Fibroblast of lung (primary cell): Measurements from ENCODE around the gene EXOC3. TPM values are rescaled to one million over a fixed set of nuclear protein-coding genes. Genes with fewer than 3 reads are reported as not detected.
"Not testable (repeated sequence)": the region's sequence is repeated elsewhere in the genome, so short reads cannot be mapped to it uniquely, and the experiment has no call there.

Experiments used
- DNase-seq, 2 donors: peaks; one replicate each; pipeline versions ENCODE4 v3.0.0 to v3.0.0-alpha.2; 2010; ENCODE audit warnings: low read depth in 2 of 2
- H2AFZ ChIP-seq: 2 replicates; pipeline ENCODE4 v1.5.1; 2012; ENCODE audit warnings: low read length, control low read depth, inconsistent platforms
- H3K27ac ChIP-seq: 2 replicates; pipeline ENCODE4 v1.5.1; 2011; ENCODE audit warnings: low read length, control low read depth; ENCODE audit not compliant: insufficient read depth
- H3K27me3 ChIP-seq: 2 replicates; pipeline ENCODE4 v1.5.1; 2011; ENCODE audit warnings: mild to moderate bottlenecking, low read length; ENCODE audit not compliant: control insufficient read depth, insufficient read depth
- H3K36me3 ChIP-seq: 2 replicates; pipeline ENCODE4 v1.5.1; 2011; ENCODE audit warnings: low read length; ENCODE audit not compliant: control insufficient read depth, insufficient read depth
- H3K4me1 ChIP-seq: 2 replicates; pipeline ENCODE4 v1.5.1; 2011; ENCODE audit warnings: low read length; ENCODE audit not compliant: control insufficient read depth, insufficient read depth; ENCODE audit errors: extremely low read depth
- H3K4me2 ChIP-seq: 2 replicates; pipeline ENCODE4 v1.5.1; 2011; ENCODE audit warnings: low read length, control low read depth; ENCODE audit not compliant: insufficient read depth; ENCODE audit errors: extremely low read depth
- H3K4me3 ChIP-seq, 4 experiments: fragments of 200-600 bp in 1 of 4; sonication (generic) in 1 of 4; replicated peaks in 1 of 4; 2 replicates each; pipeline ENCODE4 v1.5.1; 2011 to 2016; ENCODE audit warnings: low read length in 4 of 4, low read depth in 3 of 4, mild to moderate bottlenecking in 3 of 4, control low read depth in 2 of 4, inconsistent platforms in 1 of 4, mixed read lengths in 1 of 4; ENCODE audit not compliant: insufficient read depth in 1 of 4; ENCODE audit errors: control extremely low read depth in 1 of 4
- H3K79me2 ChIP-seq: 2 replicates; pipeline ENCODE4 v1.5.1; 2012; ENCODE audit warnings: mild to moderate bottlenecking, low read length, inconsistent platforms; ENCODE audit not compliant: control insufficient read depth, insufficient read depth
- H3K9ac ChIP-seq: 2 replicates; pipeline ENCODE4 v1.5.1; 2011; ENCODE audit warnings: mild to moderate bottlenecking, low read length, control low read depth; ENCODE audit not compliant: insufficient read depth
- H3K9me3 ChIP-seq: 2 replicates; pipeline ENCODE4 v1.5.1; 2012; ENCODE audit warnings: low read depth, low read length; ENCODE audit not compliant: control insufficient read depth, insufficient read depth
- H4K20me1 ChIP-seq: 2 replicates; pipeline ENCODE4 v1.5.1; 2011; ENCODE audit warnings: low read length; ENCODE audit not compliant: control insufficient read depth, insufficient read depth; ENCODE audit errors: extremely low read depth
- EZH2 ChIP-seq: IDR thresholded peaks from 2 replicates; pipeline ENCODE4 v1.5.1; 2012; ENCODE audit warnings: low read length, control low read depth, mild to moderate bottlenecking; ENCODE audit errors: missing control alignments
- polyA plus RNA-seq, 2 donors: library from polyadenylated mRNA; depleted of rRNA in 1 of 2; stranded (reverse) in 1 of 2; unstranded in 1 of 2; fragments of >200 nt; gene quantifications; 2 replicates each; pipeline ENCODE4 v1.2.1, GENCODE V29; 2011 to 2012; ENCODE audit warnings: missing spikeins in 1 of 2
- total RNA-seq: library from RNA; depleted of rRNA; stranded (reverse); fragments of >200 nt; gene quantifications from 2 replicates; pipeline ENCODE4 v1.2.1, GENCODE V29; 2014
- TF ChIP-seq, protein P1 (sequence below), 2 donors: IDR thresholded peaks in 1 of 2; conservative IDR thresholded peaks in 1 of 2; 1 replicate in 1 of 2; 2 replicates in 1 of 2; pipeline ENCODE4 v1.5.1; 2011 to 2012; ENCODE audit warnings: low read length in 2 of 2, control low read depth in 1 of 2, inconsistent platforms in 1 of 2, low read depth in 1 of 2, mild to moderate bottlenecking in 1 of 2

Gene EXOC3
- total and polyA plus RNA-seq, 2 donors (not counting 1 experiment from before 2014, with no cell fraction given), result 19.9 to 34.5 TPM

DNA sequence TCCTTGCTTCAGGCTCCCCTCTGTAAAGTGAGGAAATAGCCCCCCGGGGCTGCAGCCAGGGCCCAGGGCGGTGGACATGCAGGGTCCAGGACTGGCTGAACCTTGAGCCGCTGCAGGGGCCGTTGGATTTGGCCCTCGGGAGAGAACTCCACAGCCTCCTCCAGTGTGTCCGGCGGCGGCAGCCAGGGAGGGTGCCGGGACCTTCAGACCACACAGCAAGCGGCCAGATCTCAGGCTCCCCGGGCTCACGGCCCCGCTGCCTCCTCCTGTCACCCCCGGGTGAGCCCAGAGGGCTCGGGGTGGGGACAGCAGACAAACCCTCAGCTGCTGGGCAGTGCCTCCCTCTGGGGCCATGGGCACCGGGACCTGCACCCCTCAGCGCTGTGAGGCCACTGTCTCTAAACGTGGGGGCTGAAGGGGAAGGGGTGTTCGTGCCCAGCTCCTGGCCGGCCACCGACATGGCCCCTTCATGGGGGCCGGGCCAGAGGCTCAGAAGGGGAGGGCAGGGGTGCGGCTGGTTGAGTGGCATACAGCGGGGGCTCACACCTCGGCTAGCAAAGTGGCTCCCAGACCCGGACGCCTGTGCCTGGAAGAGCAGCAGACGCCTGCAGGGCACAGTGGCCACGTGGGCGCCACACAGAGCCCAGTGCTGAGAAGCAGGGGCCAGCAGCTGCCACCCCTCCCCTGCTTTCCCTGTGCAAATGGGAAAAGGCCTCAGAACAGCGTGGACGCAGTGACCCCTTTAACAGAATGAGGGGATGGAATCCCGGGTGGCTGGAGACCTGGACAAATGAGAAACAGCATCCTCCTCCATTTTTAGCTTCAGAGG lies 61.6 kb downstream of the EXOC3 start:
- no peaks in the 10 kb centered on the region for H3K9me3 ChIP-seq
- TF ChIP-seq, protein P1, sequence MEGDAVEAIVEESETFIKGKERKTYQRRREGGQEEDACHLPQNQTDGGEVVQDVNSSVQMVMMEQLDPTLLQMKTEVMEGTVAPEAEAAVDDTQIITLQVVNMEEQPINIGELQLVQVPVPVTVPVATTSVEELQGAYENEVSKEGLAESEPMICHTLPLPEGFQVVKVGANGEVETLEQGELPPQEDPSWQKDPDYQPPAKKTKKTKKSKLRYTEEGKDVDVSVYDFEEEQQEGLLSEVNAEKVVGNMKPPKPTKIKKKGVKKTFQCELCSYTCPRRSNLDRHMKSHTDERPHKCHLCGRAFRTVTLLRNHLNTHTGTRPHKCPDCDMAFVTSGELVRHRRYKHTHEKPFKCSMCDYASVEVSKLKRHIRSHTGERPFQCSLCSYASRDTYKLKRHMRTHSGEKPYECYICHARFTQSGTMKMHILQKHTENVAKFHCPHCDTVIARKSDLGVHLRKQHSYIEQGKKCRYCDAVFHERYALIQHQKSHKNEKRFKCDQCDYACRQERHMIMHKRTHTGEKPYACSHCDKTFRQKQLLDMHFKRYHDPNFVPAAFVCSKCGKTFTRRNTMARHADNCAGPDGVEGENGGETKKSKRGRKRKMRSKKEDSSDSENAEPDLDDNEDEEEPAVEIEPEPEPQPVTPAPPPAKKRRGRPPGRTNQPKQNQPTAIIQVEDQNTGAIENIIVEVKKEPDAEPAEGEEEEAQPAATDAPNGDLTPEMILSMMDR (conservative IDR thresholded peaks at IDR 0.05 in 1 of 2, IDR thresholded peaks at IDR 0.05 in 1 of 2; ENCODE audit: low read depth in 1 of 2, low read length in 2 of 2), result no peak
- TF ChIP-seq EZH2, result no peak
- H3K27me3 ChIP-seq, result peaks cover 12% of the 10 kb centered on the region
- no peak overlapping the region for H3K9ac ChIP-seq
- H2AFZ ChIP-seq, result no peak overlapping the region
- no peaks in the 10 kb centered on the region for H4K20me1 ChIP-seq
- H3K4me2 ChIP-seq, result no peak overlapping the region
- H3K79me2 ChIP-seq, result no peaks in the 10 kb centered on the region
- no peaks in the 10 kb centered on the region for H3K4me1 ChIP-seq
- H3K36me3 ChIP-seq, result no peaks in the 10 kb centered on the region
- no peak overlapping the region for H3K4me3 ChIP-seq
- DNase-seq, result no peak
- no peak overlapping the region for H3K27ac ChIP-seq

- no peak for DNase-seq
- no peak overlapping the region for H3K9ac ChIP-seq
- no peaks in the 10 kb centered on the region for H3K36me3 ChIP-seq
- no peak overlapping the region for H2AFZ ChIP-seq
- H3K4me3 ChIP-seq, result no peak overlapping the region
- no peaks in the 10 kb centered on the region for H3K9me3 ChIP-seq
- TF ChIP-seq EZH2, result no peak
- TF ChIP-seq, protein P1 (conservative IDR thresholded peaks at IDR 0.05 in 1 of 2, IDR thresholded peaks at IDR 0.05 in 1 of 2; ENCODE audit: low read depth in 1 of 2, low read length in 2 of 2), result no peak
- H3K4me2 ChIP-seq, result no peak overlapping the region
- no peaks in the 10 kb centered on the region for H4K20me1 ChIP-seq
- no peaks in the 10 kb centered on the region for H3K4me1 ChIP-seq
- no peak overlapping the region for H3K27ac ChIP-seq
- H3K79me2 ChIP-seq, result no peaks in the 10 kb centered on the region
- peaks cover 15% of the 10 kb centered on the region for H3K27me3 ChIP-seq
Observed at GRCh38 chr5:505951-506525, 63.1 kb downstream of the EXOC3 start.

DNA sequence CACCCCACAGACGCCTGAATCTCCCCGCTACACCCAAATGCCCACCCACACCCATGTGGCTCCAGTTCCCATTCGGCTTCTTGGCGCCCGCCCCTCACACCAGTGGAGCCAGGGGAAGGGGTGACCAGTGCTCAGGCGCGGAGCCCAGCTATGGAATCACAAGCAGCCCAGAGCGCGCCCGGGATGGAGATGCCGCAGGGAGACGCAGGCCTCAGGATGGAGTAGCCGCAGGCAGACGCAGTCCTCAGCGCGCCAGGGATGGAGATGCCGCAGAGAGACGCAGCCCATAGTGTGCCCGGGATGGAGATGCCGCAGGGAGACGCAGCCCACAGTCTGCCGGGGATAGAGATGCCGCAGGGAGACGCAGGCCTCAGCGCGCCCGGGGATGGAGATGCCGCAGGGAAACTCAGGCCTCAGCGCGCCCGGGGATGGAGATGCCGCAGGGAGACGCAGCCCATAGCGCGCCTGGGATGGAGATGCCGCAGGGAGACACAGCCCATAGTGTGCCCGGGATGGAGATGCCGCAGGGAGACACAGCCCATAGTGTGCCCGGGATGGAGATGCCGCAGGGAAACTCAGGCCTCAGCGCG lies 65.1 kb downstream of the EXOC3 start:
- H3K36me3 ChIP-seq, H3K9me3 ChIP-seq, H3K4me1 ChIP-seq, H3K4me3 ChIP-seq, H4K20me1 ChIP-seq, H2AFZ ChIP-seq, H3K27ac ChIP-seq, H3K9ac ChIP-seq, H3K79me2 ChIP-seq, H3K4me2 ChIP-seq, DNase-seq: not testable (repeated sequence)
- peaks cover 15% of the 10 kb centered on the region for H3K27me3 ChIP-seq
